ENCODE results near the gene CSNK1A1L.

The CSNK1A1L gene

DNA sequence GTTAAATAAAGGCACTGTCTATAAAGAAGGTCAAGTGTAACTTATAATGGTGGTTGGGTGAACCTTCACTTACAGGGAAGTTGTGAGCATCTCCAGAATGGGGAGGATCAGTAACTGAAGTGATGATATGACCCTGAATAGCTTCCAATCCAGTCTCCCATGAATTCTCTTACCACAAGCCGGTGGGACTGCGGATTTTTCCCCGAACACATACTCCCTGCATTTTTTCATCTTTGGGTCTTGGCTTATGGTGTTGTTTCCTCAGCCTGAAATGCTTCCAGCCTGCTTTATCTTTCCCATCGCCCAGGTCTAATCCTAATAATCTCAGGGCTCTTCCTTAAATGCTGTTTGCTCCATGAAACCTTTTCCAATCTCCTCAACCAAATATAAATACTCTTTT, 2.0 kb upstream of the CSNK1A1L start:
- DNase-seq (ENCODE audit: low read depth in 2 of 2) = no peak

GRCh38 chr13:37106642-37107041, 1.2 kb upstream of the CSNK1A1L start:
- DNase-seq (ENCODE audit: low read depth in 2 of 2) = no peak

DNA sequence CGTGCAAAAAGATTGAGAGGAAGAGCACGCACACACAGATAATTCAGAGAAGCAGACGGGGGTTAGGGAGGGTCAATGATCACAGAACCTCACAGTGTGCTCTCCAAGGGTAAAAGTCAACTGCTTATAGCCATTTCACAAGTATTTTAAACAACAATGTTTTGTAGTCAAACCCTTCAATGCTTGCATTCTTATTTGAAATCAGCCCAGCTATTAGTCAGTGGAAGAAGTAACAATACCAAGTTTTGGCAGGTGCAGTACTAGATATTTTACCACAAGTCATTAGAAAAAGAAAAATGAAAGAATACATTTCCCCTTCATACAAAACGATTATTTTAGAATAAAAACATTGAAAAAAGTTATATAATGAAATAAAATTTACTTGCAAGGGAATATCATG, 2.6 kb downstream of the CSNK1A1L start:
- DNase-seq (ENCODE audit: low read depth in 2 of 2) = no peak

DNA sequence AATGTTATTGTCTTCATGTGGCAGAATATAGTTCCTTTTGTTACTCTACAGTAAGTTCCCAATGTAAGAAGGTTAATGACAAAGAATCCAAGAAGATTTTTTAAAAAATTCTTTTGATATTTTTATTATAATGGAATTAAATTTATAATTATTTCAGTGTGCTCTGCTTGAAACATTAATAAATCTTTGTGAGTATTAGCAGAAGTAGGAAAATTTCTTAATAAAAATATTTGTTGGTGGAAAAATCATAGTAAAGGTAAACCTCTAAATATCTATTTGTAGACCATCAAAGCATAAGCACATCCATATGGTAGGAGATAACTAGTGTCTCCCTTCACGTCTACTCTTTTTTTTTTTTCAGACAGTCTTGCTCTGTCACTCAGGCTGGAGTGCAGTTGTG, 4.3 kb downstream of the CSNK1A1L start:
- DNase-seq (ENCODE audit: low read depth in 2 of 2) = no peak

DNA sequence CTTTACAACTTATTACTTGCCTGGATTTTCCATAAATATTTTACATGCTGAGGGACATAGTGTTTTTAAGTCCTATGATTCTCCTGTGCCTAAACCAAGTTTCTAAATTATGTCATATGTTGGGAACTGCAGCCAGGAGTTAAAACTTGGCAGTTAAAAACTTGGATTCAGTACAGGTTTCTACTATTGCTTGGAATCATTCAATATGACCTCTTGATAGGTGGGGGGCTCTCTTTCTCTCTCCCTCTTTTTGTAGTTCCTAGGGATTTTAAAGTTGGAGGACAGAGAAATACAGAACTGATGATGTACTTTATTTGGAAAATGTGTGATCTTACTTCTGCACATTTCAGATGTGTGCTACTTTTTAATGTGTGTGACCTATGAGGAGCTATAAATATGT, 4.7 kb downstream of the CSNK1A1L start:
- no peak for DNase-seq (ENCODE audit: low read depth in 2 of 2)

DNA sequence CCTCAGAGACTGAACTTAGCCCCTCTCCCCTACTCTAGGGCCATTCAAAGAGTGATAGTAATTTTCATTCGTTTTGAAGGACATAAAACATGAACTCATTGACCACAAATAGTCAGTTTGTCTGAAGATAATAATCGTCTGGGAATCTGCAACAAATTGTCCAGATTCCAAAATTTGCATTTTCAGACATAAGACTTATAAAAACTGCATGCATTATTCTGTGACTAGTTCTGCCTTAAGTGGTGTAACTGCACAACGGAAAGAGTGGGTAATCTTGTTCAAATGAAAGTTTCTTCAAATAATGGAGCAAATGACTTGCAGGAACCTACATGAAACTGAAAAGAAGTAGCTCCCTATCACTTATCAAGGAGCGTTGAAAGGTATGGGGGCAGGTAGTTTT, 8.4 kb downstream of the CSNK1A1L start:
- no peak for DNase-seq (ENCODE audit: low read depth in 2 of 2)

- DNase-seq (ENCODE audit: low read depth in 2 of 2) = no peak
Measured at GRCh38 chr13:37094840-37095239, 10.6 kb downstream of the CSNK1A1L start.

DNA sequence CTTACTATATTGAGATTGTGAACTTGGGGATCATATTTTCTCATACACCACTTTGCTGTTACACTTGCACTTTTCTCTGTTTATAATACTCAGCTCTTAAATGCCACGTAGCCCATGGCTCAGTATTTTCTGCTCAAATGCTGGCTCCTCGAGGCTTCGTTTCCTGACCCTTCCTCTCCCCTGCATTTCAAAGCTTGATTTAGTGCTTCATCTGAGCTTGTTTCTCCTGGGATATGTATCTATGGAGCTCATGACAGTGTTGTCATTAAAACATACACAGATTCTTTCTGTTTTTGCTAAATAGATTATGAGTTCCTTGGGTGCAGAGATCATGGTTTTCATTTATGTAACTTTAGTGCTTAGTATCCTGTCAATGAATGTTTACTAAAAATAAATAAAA, 11.4 kb downstream of the CSNK1A1L start:
- no peak for DNase-seq (ENCODE audit: low read depth in 2 of 2)

- DNase-seq (ENCODE audit: low read depth in 2 of 2) = no peak
Measured at GRCh38 chr13:37091835-37092234, 13.6 kb downstream of the CSNK1A1L start.

DNA sequence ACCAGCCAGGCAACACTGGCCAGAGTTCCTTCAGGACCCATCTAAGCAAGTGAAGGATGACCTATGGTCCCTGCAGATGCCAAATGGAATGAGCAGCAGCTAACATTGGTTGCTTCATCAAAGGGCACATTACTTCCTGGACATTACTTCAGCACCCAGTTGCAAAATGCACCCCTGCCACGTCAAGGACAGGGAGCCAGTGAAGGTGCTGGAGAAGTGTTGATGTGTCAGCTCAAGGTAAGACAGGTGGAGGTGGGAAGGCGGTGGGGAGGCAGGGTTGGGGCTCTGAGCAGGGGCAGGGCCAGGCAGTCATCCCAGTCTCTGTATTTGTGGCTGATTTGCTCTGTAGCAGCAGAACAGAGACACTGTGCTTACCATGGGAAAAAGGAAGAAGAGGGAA, 14.6 kb downstream of the CSNK1A1L start:
- no peak for DNase-seq (ENCODE audit: low read depth in 2 of 2)

DNA sequence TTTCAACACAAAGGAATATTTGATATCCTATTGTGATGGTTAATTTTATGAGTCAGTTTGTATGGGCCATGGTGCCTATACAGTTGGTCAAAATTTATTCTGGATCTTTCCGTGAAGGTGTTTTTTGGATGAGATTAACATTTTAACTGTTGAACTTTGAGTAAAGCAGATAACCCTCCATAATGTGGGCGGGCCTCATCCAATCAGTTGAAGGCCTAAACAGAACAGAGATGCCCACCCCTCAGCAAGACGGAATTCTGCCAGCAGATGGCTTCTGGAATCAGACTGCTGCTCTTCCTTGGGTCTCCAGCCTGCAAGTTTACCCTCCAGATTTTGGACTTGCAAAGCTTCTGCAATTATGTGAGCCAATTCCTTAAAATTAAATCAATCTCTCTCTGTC, 16.0 kb downstream of the CSNK1A1L start:
- no peak for DNase-seq (ENCODE audit: low read depth in 2 of 2)

DNA sequence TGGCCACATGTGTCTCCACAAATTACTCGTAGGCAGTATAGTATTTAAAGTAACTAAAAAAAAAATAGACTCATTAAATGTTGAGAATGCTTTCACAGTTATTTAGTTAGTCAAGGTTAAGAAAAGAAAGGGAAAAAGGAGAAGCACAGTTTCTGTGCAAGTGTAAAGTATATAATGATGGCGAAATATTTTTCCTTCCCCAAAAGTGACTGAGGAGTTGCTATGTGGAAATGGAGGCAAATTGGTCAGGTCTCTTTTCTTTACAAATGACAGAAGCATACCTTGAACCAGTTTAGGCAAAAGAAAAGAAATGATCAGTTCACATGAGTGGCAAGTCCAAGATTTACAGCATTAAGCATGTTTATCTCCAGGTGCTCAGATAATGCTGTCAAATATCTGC, 18.0 kb downstream of the CSNK1A1L start:
- DNase-seq (ENCODE audit: low read depth in 2 of 2) = no peak

GRCh38 chr13:37085606-37086005, 19.9 kb downstream of the CSNK1A1L start:
- DNase-seq (ENCODE audit: low read depth in 2 of 2) = no peak

DNA sequence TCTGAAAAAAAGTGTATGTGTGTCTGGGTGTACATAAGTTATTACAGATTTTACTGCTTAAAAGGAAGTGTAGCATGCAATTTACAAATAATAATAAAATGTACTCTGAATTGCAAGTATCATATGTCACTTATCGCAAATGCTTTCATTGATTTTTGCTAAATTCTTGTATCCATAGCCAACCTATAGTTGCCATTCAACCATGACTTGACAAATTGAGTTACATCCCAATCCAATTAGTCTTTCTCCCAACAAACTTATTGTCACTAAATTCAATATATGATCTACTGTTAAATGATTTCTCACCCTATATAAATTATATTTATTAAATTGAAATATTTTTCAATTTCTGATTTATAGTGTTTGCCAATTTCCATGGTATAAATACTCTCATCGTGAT, 28.6 kb downstream of the CSNK1A1L start:
- no peak for DNase-seq (ENCODE audit: low read depth in 2 of 2)

- no peak for DNase-seq (ENCODE audit: low read depth in 2 of 2)
Measured at GRCh38 chr13:37075164-37075563, 30.3 kb downstream of the CSNK1A1L start.

- no peak for DNase-seq (ENCODE audit: low read depth in 2 of 2)
Measured at GRCh38 chr13:37074703-37075102, 30.8 kb downstream of the CSNK1A1L start.

DNA sequence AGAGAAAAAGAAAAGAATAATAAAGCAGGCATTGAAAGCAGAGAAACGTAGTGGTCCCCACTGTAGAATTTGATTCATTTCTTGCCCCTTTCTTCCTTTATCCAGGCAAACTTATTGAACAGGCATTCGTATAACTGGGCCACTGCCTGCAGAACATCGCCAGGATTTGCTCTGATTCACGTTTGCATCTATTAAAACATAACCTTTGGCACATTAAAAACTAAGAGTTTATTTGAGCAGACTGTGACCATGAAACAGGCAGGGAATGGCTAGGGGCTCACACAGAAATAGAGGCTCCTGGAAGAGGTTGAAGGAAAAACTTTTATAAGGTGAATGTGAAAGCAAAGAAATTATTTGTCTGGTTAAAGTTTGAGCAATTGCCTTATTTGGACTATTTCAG, 33.4 kb downstream of the CSNK1A1L start:
- no peak for DNase-seq (ENCODE audit: low read depth in 2 of 2)

- DNase-seq (ENCODE audit: low read depth in 2 of 2) = no peak
Measured at GRCh38 chr13:37070956-37071355, 34.5 kb downstream of the CSNK1A1L start.

DNA sequence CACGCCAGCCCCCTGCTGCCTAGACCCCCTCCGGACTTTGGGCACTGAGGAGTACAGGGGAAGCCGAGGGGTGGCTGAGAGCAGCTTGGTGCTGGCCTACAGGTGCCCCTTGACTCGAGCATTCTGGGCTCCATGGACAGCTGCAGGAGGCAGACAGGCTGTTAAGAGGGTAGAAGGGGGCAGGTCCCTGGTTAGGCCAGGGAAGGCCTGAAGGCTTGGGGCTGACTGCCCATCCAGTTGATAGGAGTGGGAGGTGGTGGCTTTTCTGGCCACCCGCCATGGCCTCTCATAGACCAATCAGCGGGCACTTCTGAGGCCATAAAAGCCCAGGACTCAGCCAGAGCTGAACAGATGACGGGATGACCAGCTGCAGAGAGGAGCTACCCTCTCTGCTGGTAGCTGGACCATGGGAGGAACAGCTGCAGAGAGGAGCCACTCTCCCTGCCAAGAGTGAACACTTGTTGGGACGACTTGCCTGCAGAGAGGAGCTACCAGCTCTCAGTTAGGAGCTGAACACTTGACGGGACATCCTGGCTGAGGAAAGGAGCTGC, 35.2 kb downstream of the CSNK1A1L start:
- DNase-seq (ENCODE audit: low read depth in 2 of 2) = no peak

GRCh38 chr13:37069597-37070103, 35.8 kb downstream of the CSNK1A1L start:
- DNase-seq (ENCODE audit: low read depth in 2 of 2) = no peak

GRCh38 chr13:37068962-37069361, 36.5 kb downstream of the CSNK1A1L start:
- DNase-seq (ENCODE audit: low read depth in 2 of 2) = no peak

DNA sequence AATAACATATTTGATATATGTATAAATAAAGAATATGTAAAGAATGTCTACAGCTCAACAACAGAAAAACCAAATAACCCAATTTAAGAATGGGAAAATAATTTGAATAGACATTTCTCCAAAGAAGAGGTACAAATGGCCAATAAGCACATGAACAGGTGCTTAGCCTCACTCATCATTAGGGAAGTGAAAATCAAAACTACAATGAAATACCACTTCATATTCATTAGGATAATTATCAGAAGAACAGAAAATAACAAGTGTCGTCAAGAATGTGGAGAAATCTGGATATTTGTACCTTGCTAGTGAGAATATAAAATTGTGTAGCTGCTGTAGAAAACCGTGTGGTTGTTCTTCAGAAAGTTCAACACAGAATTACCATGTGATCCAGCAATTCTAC, 37.6 kb downstream of the CSNK1A1L start:
- no peak for DNase-seq (ENCODE audit: low read depth in 2 of 2)

- no peak for DNase-seq (ENCODE audit: low read depth in 2 of 2)
Measured at GRCh38 chr13:37065890-37066526, 39.5 kb downstream of the CSNK1A1L start.

DNA sequence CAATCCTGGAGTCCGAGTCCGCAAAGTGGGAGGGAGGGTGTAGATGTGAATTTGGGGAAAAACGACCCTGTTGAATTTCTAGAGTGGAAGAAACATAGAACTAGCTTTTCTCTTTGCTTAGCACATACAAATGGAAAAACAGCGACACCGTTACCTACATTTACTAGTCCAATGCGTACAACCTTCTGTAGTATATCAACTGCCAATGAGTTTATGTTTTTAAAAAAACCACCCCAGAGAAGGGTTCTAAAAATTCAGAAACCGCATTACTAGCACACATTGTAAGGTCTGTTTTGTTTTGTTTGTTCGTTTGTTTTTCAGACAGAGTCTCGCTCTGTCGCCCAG, 45.6 kb downstream of the CSNK1A1L start:
- no peak for DNase-seq (ENCODE audit: low read depth in 2 of 2)

All from activated CD8-positive, alpha-beta memory T cell treated with anti-CD3 and anti-CD28 coated beads for 4 hours (primary cell).